ENCODE results near the gene EVA1A. TPM values are rescaled to one million over a fixed set of nuclear protein-coding genes. Genes with fewer than 3 reads are reported as not detected.

Gene EVA1A
- total and polyA plus RNA-seq, 2 experiments from 2014 or later: 4.6 to 7.9 TPM

DNA sequence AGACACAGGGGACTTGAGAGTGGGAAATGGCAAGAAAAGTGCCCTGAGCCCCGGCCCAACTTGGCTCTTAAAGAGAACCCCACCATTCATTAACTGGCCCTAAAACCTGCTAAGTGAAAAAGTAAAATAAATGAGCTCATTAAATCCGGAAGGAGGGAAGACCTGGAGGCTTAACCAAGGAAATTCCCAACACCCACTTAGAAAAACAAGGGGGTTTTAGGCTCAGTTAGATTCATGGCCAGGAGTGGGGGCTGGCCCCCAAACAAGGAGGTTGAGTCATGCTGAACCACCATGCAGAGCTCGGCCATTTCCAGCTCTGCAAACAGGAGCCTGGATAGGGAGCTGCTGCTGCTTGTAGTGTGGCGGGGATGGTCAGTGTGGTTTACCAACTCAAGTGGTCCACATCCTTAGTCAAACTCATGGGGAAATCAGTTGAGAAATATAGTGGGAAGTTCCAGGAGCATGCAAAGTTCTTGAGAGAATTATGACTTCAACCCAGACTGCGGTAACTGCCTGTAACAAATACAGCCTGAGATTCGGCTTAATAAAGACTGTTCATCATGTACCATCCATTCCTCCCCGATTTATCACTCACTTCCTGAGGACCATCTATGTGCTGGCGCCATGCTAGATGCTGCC is 46.1 kb upstream of the EVA1A start:
- DNase-seq (ENCODE audit: low spot score): no peak
- Mint-ChIP-seq H3K36me3 (ENCODE audit: low read depth) (no peaks in the 10 kb centered on the region), H3K27me3 (ENCODE audit: insufficient read depth, low read depth, poor library complexity) (peaks cover 4% of the 10 kb centered on the region), H3K27ac (no peak overlapping the region), H3K4me3 (no peak overlapping the region), H3K4me1 (peaks cover 9% of the 10 kb centered on the region), H3K9me3 (no peaks in the 10 kb centered on the region; the same call in 2 of the 3 replicates)
- no peaks in the 10 kb centered on the region for H4K20me1 ChIP-seq (replicated peaks; ENCODE audit: insufficient read depth)
- no peaks in the 10 kb centered on the region for H3K36me3 ChIP-seq (ENCODE audit: insufficient read depth)
- H3K4me3 ChIP-seq: no peak overlapping the region
- TF ChIP-seq CREB1 (CRISPR knock-in tag; IDR thresholded peaks at IDR 0.05; ENCODE audit: low read depth) (no peak), ZNF331 (CRISPR knock-in tag; IDR thresholded peaks at IDR 0.05; ENCODE audit: low read depth) (0 out of 2 replicates have a peak, but pooled peaks have one; percentile 27)
- peaks cover 6% of the 10 kb centered on the region; the same call in 1 of the 2 replicates for H3K4me1 ChIP-seq (ENCODE audit: insufficient read depth)
- H2AFZ ChIP-seq: peak overlapping the region; percentile 84
- ATAC-seq: no peak
- no peaks in the 10 kb centered on the region for H3K79me2 ChIP-seq (replicated peaks; ENCODE audit: insufficient read depth)
- H3K27me3 ChIP-seq (ENCODE audit: insufficient read depth): no peaks in the 10 kb centered on the region
- no peaks in the 10 kb centered on the region for H3F3A ChIP-seq (replicated peaks; ENCODE audit: low read depth)
- H3K4me2 ChIP-seq: no peak overlapping the region
- no peak overlapping the region for H3K27ac ChIP-seq (ENCODE audit: low read depth)
- H3K9me2 ChIP-seq (ENCODE audit: insufficient read depth): no peaks in the 10 kb centered on the region; the same call in 1 of the 2 replicates

GRCh38 chr2:75605770-75606529 is 45.2 kb upstream of the EVA1A start:
- no peaks in the 10 kb centered on the region for H3K36me3 ChIP-seq (ENCODE audit: insufficient read depth)
- TF ChIP-seq ZNF331 (CRISPR knock-in tag; IDR thresholded peaks at IDR 0.05; ENCODE audit: low read depth) (no peak), EZH2 (IDR thresholded peaks at IDR 0.05; ENCODE audit: low read depth, unreplicated experiment) (no peak), STAT1 (IDR thresholded peaks at IDR 0.05; ENCODE audit: unreplicated experiment) (no peak), CTCF (conservative IDR thresholded peaks at IDR 0.05; ENCODE audit: low read depth in 2 of 2) (peak in 1 of 2 experiments; percentile 17; a peak in 2 of 4 replicates)
- TF ChIP-seq, protein P1, sequence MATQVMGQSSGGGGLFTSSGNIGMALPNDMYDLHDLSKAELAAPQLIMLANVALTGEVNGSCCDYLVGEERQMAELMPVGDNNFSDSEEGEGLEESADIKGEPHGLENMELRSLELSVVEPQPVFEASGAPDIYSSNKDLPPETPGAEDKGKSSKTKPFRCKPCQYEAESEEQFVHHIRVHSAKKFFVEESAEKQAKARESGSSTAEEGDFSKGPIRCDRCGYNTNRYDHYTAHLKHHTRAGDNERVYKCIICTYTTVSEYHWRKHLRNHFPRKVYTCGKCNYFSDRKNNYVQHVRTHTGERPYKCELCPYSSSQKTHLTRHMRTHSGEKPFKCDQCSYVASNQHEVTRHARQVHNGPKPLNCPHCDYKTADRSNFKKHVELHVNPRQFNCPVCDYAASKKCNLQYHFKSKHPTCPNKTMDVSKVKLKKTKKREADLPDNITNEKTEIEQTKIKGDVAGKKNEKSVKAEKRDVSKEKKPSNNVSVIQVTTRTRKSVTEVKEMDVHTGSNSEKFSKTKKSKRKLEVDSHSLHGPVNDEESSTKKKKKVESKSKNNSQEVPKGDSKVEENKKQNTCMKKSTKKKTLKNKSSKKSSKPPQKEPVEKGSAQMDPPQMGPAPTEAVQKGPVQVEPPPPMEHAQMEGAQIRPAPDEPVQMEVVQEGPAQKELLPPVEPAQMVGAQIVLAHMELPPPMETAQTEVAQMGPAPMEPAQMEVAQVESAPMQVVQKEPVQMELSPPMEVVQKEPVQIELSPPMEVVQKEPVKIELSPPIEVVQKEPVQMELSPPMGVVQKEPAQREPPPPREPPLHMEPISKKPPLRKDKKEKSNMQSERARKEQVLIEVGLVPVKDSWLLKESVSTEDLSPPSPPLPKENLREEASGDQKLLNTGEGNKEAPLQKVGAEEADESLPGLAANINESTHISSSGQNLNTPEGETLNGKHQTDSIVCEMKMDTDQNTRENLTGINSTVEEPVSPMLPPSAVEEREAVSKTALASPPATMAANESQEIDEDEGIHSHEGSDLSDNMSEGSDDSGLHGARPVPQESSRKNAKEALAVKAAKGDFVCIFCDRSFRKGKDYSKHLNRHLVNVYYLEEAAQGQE (IDR thresholded peaks at IDR 0.05; ENCODE audit: unreplicated experiment): no peak
- no peaks in the 10 kb centered on the region for H4K20me1 ChIP-seq (replicated peaks; ENCODE audit: insufficient read depth)
- Mint-ChIP-seq H3K4me1 (peaks cover 9% of the 10 kb centered on the region), H3K36me3 (ENCODE audit: low read depth) (no peaks in the 10 kb centered on the region), H3K4me3 (no peak overlapping the region), H3K27me3 (ENCODE audit: insufficient read depth, low read depth, poor library complexity) (peaks cover 4% of the 10 kb centered on the region), H3K9me3 (no peaks in the 10 kb centered on the region), H3K27ac (no peak overlapping the region)
- no peaks in the 10 kb centered on the region for H3F3A ChIP-seq (replicated peaks; ENCODE audit: low read depth)
- H3K27me3 ChIP-seq (ENCODE audit: insufficient read depth): no peaks in the 10 kb centered on the region
- peak overlapping the region; percentile 84 for H2AFZ ChIP-seq
- no peak overlapping the region for H3K4me3 ChIP-seq
- H3K4me1 ChIP-seq (ENCODE audit: insufficient read depth): peaks cover 6% of the 10 kb centered on the region; the same call in 1 of the 2 replicates
- no peak overlapping the region for H3K4me2 ChIP-seq
- no peaks in the 10 kb centered on the region for H3K9me2 ChIP-seq (ENCODE audit: insufficient read depth)
- DNase-seq (ENCODE audit: low spot score) (peak; percentile 46), ATAC-seq (no peak)
- H3K27ac ChIP-seq (ENCODE audit: low read depth): no peak overlapping the region
- H3K79me2 ChIP-seq (replicated peaks; ENCODE audit: insufficient read depth): no peaks in the 10 kb centered on the region
